ENCODE results near the gene STAT5B.

- TF ChIP-seq CTCF (IDR thresholded peaks at IDR 0.05): no peak
- TF ChIP-seq POLR2A (IDR thresholded peaks at IDR 0.05): no peak
Measured at GRCh38 chr17:42177684-42178083, 98.5 kb downstream of the STAT5B start.

Measured in suprapubic skin (tissue), 3 donors.